ENCODE measurements around the gene TMEM273. TPM values are rescaled to one million over a fixed set of nuclear protein-coding genes. Genes with fewer than 3 reads are reported as not detected.
"Not testable (repeated sequence)": the region's sequence is repeated elsewhere in the genome, so short reads cannot be mapped to it uniquely, and the experiment has no call there.

The TMEM273 gene
- total RNA-seq, 2 donors from 2014 or later: 14.3 to 14.8 TPM

DNA sequence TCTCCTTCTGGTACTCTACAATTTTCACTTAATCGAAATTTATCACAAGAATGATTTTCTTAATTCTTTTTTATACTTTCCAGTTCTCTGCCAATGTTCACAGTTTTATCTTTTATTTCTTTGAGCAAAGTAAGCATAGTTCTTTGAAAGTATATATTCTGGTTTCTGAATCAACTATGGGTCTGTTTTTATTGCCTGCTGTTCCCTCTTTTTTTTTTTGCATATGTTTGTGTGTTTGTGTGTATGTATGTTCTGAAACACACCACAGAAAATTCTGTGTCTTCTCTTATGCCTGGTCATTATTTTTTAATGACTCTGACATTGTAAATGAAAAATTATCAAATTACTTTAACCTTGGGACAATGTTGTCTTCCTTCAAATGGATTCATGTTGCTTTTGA is 15.9 kb upstream of the TMEM273 start:
- Histone ChIP-seq H3K9me3 (no peaks in the 10 kb centered on the region), H3K4me3 (no peak overlapping the region), H3K27me3 (no peaks in the 10 kb centered on the region), H3K27ac (no peak overlapping the region), H3K4me1 (no peaks in the 10 kb centered on the region), H3K36me3 (no peaks in the 10 kb centered on the region)
- no peak for DNase-seq (ENCODE audit: low spot score)
- no peak for TF ChIP-seq CTCF (IDR thresholded peaks at IDR 0.05)

- no peak for DNase-seq (ENCODE audit: low spot score)
- H3K4me1 ChIP-seq: no peaks in the 10 kb centered on the region
- no peaks in the 10 kb centered on the region for H3K9me3 ChIP-seq
- no peaks in the 10 kb centered on the region for H3K36me3 ChIP-seq
- no peak overlapping the region for H3K27ac ChIP-seq
- H3K27me3 ChIP-seq: no peaks in the 10 kb centered on the region
- H3K4me3 ChIP-seq: no peak overlapping the region
- no peak for TF ChIP-seq CTCF (IDR thresholded peaks at IDR 0.05)
Measured at GRCh38 chr10:49202266-49202665, 14.1 kb upstream of the TMEM273 start.

DNA sequence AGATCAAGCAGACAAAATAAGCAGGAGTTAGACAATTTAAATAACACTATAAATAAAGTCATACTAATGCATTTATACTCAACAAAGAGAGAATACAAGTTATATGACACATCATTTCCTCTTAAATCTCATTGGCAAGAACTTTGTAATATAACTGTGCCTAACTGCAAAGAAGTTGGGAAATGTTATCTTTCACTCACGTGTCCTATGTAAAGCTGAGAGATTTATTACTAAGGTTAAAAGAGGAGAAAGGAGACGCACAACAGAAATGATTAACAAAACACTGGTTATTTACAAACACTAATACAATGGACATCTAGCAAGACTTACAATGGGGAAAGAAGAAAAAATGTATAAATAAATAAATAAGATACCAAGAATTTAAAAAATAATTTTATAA is 12.7 kb upstream of the TMEM273 start:
- H3K9me3 ChIP-seq: no peaks in the 10 kb centered on the region
- no peaks in the 10 kb centered on the region for H3K36me3 ChIP-seq
- H3K4me1 ChIP-seq: no peaks in the 10 kb centered on the region
- H3K27me3 ChIP-seq: no peaks in the 10 kb centered on the region
- no peak overlapping the region for H3K27ac ChIP-seq
- DNase-seq (ENCODE audit: low spot score): no peak
- no peak for TF ChIP-seq CTCF (IDR thresholded peaks at IDR 0.05)
- no peak overlapping the region for H3K4me3 ChIP-seq

DNA sequence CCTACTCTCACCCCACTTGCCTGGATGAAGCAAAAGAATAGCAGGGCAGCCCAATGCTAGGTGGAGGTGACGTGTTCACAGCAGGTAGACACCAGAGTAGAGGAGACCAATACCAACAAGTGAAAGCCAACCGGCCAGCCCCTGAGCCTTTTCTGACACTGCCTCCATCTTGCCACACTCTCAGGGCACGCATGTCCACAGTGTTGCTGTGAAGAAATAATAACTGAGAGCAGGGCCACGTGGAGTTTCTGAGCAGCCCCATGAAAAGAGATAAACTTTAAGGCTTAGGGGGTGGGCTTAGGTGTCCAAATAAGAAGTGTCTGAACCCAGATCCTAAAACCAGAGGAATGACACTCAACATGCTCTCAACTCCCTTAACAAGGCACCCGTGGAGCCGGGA is 9.0 kb upstream of the TMEM273 start:
- Histone ChIP-seq H3K4me3 (no peak overlapping the region), H3K4me1 (no peaks in the 10 kb centered on the region), H3K36me3 (no peaks in the 10 kb centered on the region), H3K27me3 (no peaks in the 10 kb centered on the region), H3K27ac (no peak overlapping the region), H3K9me3 (no peaks in the 10 kb centered on the region)
- TF ChIP-seq CTCF (IDR thresholded peaks at IDR 0.05): no peak
- DNase-seq (ENCODE audit: low spot score): no peak

- not testable (repeated sequence) for H3K9me3 ChIP-seq; H3K36me3 ChIP-seq; H3K4me1 ChIP-seq; DNase-seq (ENCODE audit: low spot score); H3K27me3 ChIP-seq; H3K4me3 ChIP-seq; H3K27ac ChIP-seq
Measured at GRCh38 chr10:49195864-49196263, 7.7 kb upstream of the TMEM273 start.

GRCh38 chr10:49194212-49194920 is 6.2 kb upstream of the TMEM273 start:
- Histone ChIP-seq H3K9me3 (no peaks in the 10 kb centered on the region), H3K4me1 (peaks cover 0 to 10% of the 10 kb centered on the region in 2 donors), H3K27ac (no peak overlapping the region), H3K36me3 (no peaks in the 10 kb centered on the region), H3K27me3 (no peaks in the 10 kb centered on the region), H3K4me3 (no peak overlapping the region)
- TF ChIP-seq CTCF (IDR thresholded peaks at IDR 0.05): no peak
- DNase-seq (ENCODE audit: low spot score): no peak
